NCI-H2196 treated with DMSO at 0.1 percent for 48 hours (cell line): ENCODE results near the gene COL4A1.

Experiments
- DNase-seq: peaks from one replicate; lab custom pipeline; 2025; ENCODE audit not compliant: unreplicated experiment; lab: John Stamatoyannopoulos, UW

The COL4A1 gene

GRCh38 chr13:110099922-110100321, 207.0 kb downstream of the COL4A1 start:
- no peak for DNase-seq
